Activated CD4-positive, alpha-beta memory T cell treated with anti-CD3 and anti-CD28 coated beads for 36 hours (primary cell): ENCODE data around the gene FRMD4A. TPM values are rescaled to one million over a fixed set of nuclear protein-coding genes. Genes with fewer than 3 reads are reported as not detected.

ENCODE experiments used
- CTCF ChIA-PET: fragments of 350-600 bp; sonication (Branson Sonifier 250); formaldehyde crosslinking; loops from one replicate; lab custom pipeline; 2021; ENCODE audit warnings: antibody characterized with exemption, inconsistent platforms; lab: Charles Lee
- POLR2A ChIA-PET: fragments of 350-600 bp; sonication (Branson Sonifier 250); formaldehyde crosslinking; loops from one replicate; lab custom pipeline; 2021; ENCODE audit warnings: antibody characterized with exemption; lab: Charles Lee
- DNase-seq: peaks from one replicate; pipeline ENCODE4 v3.0.0-alpha.2; 2020
- H3K27ac Mint-ChIP-seq: one replicate; pipeline ENCODE4 v1.8.0; 2021; ENCODE audit warnings: mixed read lengths
- H3K27me3 Mint-ChIP-seq: one replicate; pipeline ENCODE4 v1.8.0; 2021; ENCODE audit warnings: mixed read lengths
- H3K36me3 Mint-ChIP-seq: one replicate; pipeline ENCODE4 v1.8.0; 2021; ENCODE audit warnings: mixed read lengths
- H3K4me1 Mint-ChIP-seq: one replicate; pipeline ENCODE4 v1.8.0; 2021; ENCODE audit warnings: low read depth, mixed read lengths
- H3K4me3 Mint-ChIP-seq: one replicate; pipeline ENCODE4 v1.8.0; 2021; ENCODE audit warnings: mild to moderate bottlenecking, mixed read lengths
- H3K9me3 Mint-ChIP-seq: one replicate; pipeline ENCODE4 v1.8.0; 2021; ENCODE audit warnings: mixed read lengths
- intact Hi-C: fragments of 100-400 bp; cut with micrococcal nuclease; formaldehyde crosslinking; loops from one replicate; pipeline ENCODE4 v1.15.1; 2023
- total RNA-seq, 2 experiments: library from RNA; stranded (reverse); gene quantifications; one replicate each; pipeline ENCODE4 v1.2.3, GENCODE V29; 2021

The FRMD4A gene
- total RNA-seq, 2 experiments from 2014 or later = 0.31 to 1.7 TPM

DNA sequence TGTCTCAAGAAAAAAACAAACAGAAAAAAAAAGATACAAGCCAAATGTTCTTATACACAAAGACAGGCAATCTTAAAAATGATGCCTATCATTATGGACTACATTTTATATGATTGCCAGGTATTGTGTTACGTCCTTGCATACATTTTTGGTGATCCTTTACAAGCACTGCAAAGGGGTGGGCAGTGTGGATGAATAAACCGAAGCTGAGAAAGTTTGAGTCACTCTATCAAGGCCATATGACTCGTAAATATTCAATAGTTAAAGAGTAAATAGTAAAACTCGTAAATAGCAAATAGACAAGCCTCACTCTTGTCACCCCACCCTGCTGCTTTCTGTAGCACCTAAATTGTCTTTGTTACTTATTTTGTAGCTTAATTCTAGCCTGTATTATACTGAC lies 326.2 kb downstream of the FRMD4A start:
- CTCF ChIA-PET = no interaction called here
- POLR2A ChIA-PET = no interaction called here
- Mint-ChIP-seq H3K4me3 (no peak overlapping the region), H3K27me3 (no peaks in the 10 kb centered on the region), H3K4me1 (peaks cover 37% of the 10 kb centered on the region), H3K9me3 (no peaks in the 10 kb centered on the region), H3K27ac (no peak overlapping the region), H3K36me3 (no peaks in the 10 kb centered on the region)
- no peak for DNase-seq
- intact Hi-C loops = no loop called here

DNA sequence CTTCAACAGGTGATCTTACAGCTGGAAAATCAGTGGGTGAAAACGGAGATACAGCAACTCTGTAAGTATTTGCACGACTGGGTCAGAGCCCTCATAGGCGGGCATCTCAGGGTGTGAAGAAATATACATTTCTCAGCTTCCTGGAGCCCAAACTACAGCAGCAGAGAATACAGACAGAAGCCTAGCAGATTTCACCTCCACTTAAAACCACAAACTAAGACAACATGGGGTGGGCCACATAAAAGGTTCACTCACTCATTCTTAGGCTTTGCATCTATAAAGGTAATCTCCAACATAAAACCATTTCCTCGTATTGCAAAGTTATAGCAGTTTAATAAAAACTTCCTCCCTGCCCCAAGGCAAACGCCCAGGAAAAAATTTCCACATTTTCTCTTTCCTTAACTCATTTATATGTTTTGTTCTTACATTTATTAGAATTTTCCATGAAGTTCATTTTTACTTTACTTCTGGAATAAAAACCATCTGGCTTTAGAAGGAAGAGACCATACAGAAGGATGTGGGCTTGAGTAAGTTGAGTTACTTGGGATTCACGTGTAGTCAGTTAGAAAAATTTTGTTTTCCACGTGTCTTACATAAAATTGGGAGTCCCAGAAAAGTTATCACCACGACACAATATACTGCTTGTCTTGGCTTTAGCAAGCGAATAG lies 327.1 kb downstream of the FRMD4A start:
- H3K4me3 Mint-ChIP-seq = no peak overlapping the region
- peaks cover 33% of the 10 kb centered on the region for H3K4me1 Mint-ChIP-seq
- no peak for DNase-seq
- no peak overlapping the region for H3K27ac Mint-ChIP-seq
- H3K27me3 Mint-ChIP-seq = no peaks in the 10 kb centered on the region
- no peaks in the 10 kb centered on the region for H3K36me3 Mint-ChIP-seq
- intact Hi-C loops = no loop called here
- ChIA-PET POLR2A (no interaction called here), CTCF (no interaction called here)
- peaks cover 2% of the 10 kb centered on the region for H3K9me3 Mint-ChIP-seq

DNA sequence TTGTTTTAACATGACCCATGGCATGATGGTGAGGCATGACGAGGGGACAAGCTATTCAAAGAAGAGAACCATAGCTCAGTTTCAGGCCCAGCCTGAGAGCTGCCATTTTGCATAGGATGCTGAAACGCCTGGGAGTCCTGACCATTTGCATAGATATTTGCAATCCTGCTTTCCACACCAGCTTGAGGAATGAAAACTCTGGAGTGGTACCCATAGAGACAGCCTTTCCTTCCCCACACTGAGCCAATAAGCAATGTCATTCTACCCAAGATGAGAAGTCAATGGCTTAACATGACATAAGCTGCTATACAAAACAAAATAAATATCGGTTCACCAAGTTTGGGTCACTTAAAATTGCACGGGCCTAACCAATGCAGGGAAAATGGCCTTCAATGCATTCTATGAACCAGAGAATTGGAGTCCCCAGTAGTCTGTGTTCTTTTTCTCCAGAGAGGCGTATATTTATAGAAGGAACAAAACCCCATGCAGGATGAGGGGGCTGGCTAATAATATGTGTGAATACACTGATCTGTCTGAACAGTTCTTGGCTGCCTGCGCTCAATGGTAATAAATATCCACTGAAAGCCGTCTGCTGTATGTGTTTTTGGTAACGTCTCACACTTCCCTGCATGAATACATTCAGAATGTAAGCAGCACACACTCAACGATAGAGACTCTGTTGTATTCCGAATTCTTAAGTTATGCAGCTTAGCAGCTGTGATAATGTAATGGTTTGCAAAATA lies 329.3 kb downstream of the FRMD4A start:
- intact Hi-C loops = no loop called here
- ChIA-PET POLR2A (no interaction called here), CTCF (no interaction called here)
- Mint-ChIP-seq H3K27me3 (no peaks in the 10 kb centered on the region), H3K9me3 (peaks cover 5% of the 10 kb centered on the region), H3K36me3 (no peaks in the 10 kb centered on the region), H3K4me3 (no peak overlapping the region), H3K4me1 (peaks cover 19% of the 10 kb centered on the region), H3K27ac (no peak overlapping the region)
- DNase-seq = no peak

DNA sequence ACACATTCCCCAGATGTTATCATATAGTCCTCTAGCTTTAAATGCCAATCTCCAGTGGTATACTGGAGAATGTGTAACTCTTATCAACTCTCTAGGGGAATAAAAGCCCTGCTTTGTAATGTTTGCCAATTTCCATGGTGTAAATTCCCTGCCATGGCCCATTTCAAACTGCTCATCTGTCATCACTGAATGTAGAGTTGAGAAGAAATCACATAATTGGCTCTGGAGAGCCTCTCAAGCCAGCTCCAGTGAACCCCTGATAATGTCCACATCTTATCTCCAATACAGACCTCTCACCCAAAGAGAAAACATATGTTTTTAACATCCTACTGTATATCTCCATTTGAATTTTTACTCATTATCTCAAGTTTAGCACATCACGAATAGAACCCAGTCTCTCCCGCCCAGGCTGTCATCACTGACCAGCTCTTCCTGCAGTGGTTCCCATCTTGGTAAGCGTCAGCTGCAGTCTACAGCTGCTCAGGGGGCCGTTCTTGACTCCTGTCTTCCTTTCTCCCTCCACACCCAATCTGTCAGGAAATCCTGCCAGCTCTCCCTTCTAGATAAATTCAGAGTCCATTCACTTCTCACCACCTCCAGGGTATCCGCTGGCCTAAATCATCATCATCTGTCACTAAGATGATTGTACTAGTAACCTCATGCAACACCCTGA lies 332.4 kb downstream of the FRMD4A start:
- H3K4me3 Mint-ChIP-seq = no peak overlapping the region
- POLR2A ChIA-PET = no interaction called here
- H3K9me3 Mint-ChIP-seq = peaks cover 5% of the 10 kb centered on the region
- no peak overlapping the region for H3K27ac Mint-ChIP-seq
- intact Hi-C loops = no loop called here
- no peak for DNase-seq
- H3K4me1 Mint-ChIP-seq = peaks cover 19% of the 10 kb centered on the region
- CTCF ChIA-PET = no interaction called here
- no peaks in the 10 kb centered on the region for H3K27me3 Mint-ChIP-seq
- no peaks in the 10 kb centered on the region for H3K36me3 Mint-ChIP-seq

DNA sequence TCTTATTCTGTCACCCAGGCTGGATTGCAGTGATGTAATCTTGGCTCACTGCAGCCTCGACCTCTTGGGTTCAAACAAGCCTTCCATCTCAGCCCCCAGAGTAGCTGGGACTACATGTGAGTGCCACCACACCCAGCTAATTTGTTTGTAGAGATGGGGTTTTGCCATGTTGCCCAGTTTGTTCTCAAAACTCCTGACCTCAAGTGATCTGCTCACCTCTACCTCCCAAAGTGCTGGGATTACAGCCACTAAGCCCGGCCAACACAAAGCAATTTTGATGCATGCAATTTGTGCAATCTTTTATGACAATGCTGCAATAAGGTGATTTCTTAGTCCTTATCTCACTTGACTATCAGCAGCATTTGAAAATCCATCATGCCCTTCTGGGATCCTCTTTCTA lies 333.1 kb downstream of the FRMD4A start:
- ChIA-PET CTCF (no interaction called here), POLR2A (no interaction called here)
- Mint-ChIP-seq H3K27me3 (no peaks in the 10 kb centered on the region), H3K4me3 (no peak overlapping the region), H3K27ac (no peak overlapping the region), H3K9me3 (peaks cover 5% of the 10 kb centered on the region), H3K4me1 (peaks cover 16% of the 10 kb centered on the region), H3K36me3 (no peaks in the 10 kb centered on the region)
- intact Hi-C loops = no loop called here
- no peak for DNase-seq

DNA sequence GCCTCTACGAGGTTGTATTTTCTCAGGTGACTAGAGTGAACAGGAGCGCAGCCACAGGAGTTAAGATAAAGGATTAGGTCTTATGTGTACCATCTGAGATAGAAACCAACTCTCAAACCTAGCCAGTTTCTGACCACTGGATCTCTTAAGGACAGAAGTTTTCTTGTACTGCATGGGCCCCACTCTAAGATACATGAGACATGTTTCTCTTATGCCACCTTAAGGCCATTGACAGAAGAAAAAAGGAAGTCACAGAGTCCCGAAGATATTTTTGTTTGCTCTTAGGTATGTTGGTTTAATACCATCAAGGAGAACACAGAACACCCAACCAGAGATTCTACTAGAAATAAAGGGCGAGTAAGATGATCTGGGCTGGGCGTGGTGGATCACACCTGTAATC lies 335.8 kb downstream of the FRMD4A start:
- Mint-ChIP-seq H3K4me1 (peaks cover 13% of the 10 kb centered on the region), H3K9me3 (peaks cover 5% of the 10 kb centered on the region), H3K36me3 (no peaks in the 10 kb centered on the region), H3K4me3 (no peak overlapping the region), H3K27ac (no peak overlapping the region), H3K27me3 (no peaks in the 10 kb centered on the region)
- intact Hi-C loops = no loop called here
- DNase-seq = no peak
- CTCF ChIA-PET = no interaction called here
- POLR2A ChIA-PET = no interaction called here

DNA sequence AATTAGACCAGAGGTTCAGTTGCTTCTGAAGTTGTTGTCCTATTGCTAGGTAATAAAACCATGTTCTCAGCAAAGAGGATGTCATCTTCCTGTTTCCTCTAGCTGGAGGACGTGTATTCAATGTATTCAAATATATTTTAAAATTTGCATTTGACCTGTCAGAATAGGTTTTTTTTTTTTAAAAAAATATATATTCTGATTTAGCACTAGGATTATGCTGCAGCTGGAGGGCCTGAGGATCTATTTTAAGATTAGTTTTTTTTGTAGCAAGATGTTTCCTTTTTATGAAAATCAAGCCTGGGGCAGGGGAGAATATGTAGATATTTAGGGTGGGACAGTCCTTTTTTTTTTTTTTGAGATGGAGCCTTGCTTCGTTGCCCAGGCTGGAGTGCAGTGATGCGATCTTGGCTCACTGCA lies 337.0 kb downstream of the FRMD4A start:
- DNase-seq = no peak
- CTCF ChIA-PET = interaction anchor here (0.6 to 0.7 kb wide), 3 partner anchors 103 to 719 kb away, joined by 3 read pairs; no protein-coding TSS in a partner anchor
- POLR2A ChIA-PET = no interaction called here
- H3K27me3 Mint-ChIP-seq = no peaks in the 10 kb centered on the region
- no peak overlapping the region for H3K27ac Mint-ChIP-seq
- intact Hi-C loops = no loop called here
- no peak overlapping the region for H3K4me3 Mint-ChIP-seq
- H3K4me1 Mint-ChIP-seq = peaks cover 13% of the 10 kb centered on the region
- H3K9me3 Mint-ChIP-seq = peaks cover 3% of the 10 kb centered on the region
- H3K36me3 Mint-ChIP-seq = no peaks in the 10 kb centered on the region

DNA sequence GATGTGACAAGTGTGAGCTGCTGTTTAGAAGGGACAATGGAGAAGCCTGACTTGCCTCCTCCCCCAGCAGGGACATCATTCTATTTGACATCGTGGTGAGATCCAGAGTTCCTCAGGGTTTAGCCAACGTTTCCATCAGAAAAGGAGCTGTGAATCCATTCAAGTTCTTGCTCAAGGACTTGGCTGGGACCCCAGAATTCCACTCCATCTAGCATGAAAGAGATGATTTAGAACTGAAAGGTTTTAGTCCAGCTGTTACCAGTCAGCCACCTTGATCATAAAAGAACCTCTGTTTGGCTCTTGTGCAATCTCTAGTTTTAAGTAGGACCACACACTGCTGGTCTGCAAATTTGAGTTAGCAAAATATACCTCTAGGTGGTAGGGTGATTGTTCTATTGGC lies 337.6 kb downstream of the FRMD4A start:
- intact Hi-C loops = no loop called here
- Mint-ChIP-seq H3K9me3 (no peaks in the 10 kb centered on the region), H3K4me3 (no peak overlapping the region), H3K27ac (no peak overlapping the region), H3K27me3 (no peaks in the 10 kb centered on the region), H3K36me3 (no peaks in the 10 kb centered on the region), H3K4me1 (peaks cover 13% of the 10 kb centered on the region)
- POLR2A ChIA-PET = no interaction called here
- CTCF ChIA-PET = interaction anchor here (0.6 to 0.7 kb wide), 2 partner anchors 103 to 719 kb away, joined by 3 read pairs; no protein-coding TSS in a partner anchor
- no peak for DNase-seq

DNA sequence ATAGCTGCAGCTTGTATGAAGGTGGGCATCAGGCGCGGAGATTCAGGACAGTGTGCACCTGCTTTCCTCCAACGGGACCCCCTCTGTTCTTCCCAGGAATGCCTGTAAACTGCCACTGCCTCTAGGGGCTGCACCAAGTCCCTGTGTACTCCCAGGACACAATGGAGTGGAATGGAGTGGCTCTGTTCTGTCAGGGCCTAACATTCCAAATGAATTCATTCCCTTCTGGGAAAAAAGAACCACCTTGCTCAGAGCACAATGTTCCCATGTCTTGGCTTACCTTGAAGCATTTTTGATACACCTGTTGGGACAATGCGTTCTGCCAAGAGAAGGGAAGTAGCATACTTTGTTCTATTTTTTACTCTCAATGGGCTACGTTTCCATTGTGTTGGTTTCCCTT lies 339.4 kb downstream of the FRMD4A start:
- Mint-ChIP-seq H3K4me1 (peaks cover 21% of the 10 kb centered on the region), H3K27me3 (no peaks in the 10 kb centered on the region), H3K9me3 (no peaks in the 10 kb centered on the region), H3K4me3 (no peak overlapping the region), H3K27ac (no peak overlapping the region), H3K36me3 (no peaks in the 10 kb centered on the region)
- ChIA-PET CTCF (no interaction called here), POLR2A (no interaction called here)
- intact Hi-C loops = no loop called here
- DNase-seq = no peak

DNA sequence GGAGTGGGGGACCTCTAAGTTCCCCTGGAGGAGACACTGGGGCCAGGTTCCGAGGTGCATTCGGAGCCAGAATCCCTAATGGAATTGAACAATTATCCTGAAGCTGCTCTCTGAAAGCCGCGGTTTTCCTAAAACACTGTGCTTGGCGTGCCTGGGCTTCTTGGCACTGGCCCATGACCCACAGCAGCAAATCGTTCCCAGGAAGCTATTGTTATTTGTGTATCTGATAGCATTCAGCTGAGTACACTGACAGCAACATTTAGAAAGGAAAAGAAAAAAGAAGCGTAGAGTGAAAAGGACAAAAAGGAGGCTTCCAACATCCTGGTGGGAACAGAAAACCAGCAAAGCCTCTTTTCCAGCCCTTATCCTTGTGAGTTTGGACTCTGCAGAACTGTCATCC lies 339.8 kb downstream of the FRMD4A start:
- intact Hi-C loops = no loop called here
- Mint-ChIP-seq H3K27me3 (no peaks in the 10 kb centered on the region), H3K9me3 (no peaks in the 10 kb centered on the region), H3K4me1 (peaks cover 21% of the 10 kb centered on the region), H3K4me3 (no peak overlapping the region), H3K27ac (no peak overlapping the region), H3K36me3 (no peaks in the 10 kb centered on the region)
- CTCF ChIA-PET = no interaction called here
- DNase-seq = no peak
- POLR2A ChIA-PET = no interaction called here

DNA sequence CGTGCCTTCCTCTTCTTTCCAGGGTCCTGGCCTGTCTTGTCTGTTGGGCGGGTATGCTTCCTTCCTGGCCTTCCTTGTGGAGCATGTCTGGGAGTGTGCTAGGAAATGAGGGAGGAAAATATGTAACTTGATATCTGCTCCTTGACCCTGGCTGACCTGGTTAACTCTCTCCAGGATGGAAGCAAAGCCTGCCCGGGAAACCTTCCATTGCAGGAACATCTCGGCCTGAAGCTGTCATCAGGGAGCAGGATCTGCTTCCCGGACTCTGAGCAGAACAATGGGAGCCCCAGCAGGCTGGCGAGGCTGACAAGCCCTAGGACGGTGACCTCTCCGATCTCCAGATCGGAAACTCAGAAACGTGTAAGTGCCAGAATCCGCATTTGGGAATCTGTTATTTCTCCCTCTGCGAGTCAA lies 340.3 kb downstream of the FRMD4A start:
- ChIA-PET POLR2A (no interaction called here), CTCF (no interaction called here)
- no peaks in the 10 kb centered on the region for H3K9me3 Mint-ChIP-seq
- H3K27ac Mint-ChIP-seq = no peak overlapping the region
- H3K27me3 Mint-ChIP-seq = no peaks in the 10 kb centered on the region
- H3K4me3 Mint-ChIP-seq = no peak overlapping the region
- intact Hi-C loops = no loop called here
- no peak for DNase-seq
- no peaks in the 10 kb centered on the region for H3K36me3 Mint-ChIP-seq
- peaks cover 21% of the 10 kb centered on the region for H3K4me1 Mint-ChIP-seq

DNA sequence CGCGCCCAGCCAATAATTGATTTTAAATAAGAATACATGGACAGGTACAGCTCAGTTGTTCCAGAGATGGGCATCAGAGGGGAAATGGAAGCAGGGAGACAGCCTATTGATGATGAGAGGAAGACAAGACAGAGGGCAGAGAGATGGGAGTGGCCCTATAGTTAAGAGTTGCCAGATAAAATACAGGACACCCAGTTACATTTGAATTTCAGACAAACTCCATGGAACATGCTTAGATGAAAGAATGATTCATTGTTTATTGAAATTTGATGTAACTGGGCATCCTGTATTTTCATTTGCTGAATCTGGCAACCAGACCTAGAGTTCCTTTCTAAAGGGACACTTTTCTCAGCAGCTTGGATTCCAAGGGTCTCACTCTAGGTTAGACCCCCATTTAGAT lies 341.1 kb downstream of the FRMD4A start:
- no peak overlapping the region for H3K4me3 Mint-ChIP-seq
- CTCF ChIA-PET = no interaction called here
- peaks cover 19% of the 10 kb centered on the region for H3K4me1 Mint-ChIP-seq
- H3K9me3 Mint-ChIP-seq = no peaks in the 10 kb centered on the region
- POLR2A ChIA-PET = no interaction called here
- H3K36me3 Mint-ChIP-seq = no peaks in the 10 kb centered on the region
- H3K27me3 Mint-ChIP-seq = no peaks in the 10 kb centered on the region
- intact Hi-C loops = no loop called here
- H3K27ac Mint-ChIP-seq = no peak overlapping the region
- no peak for DNase-seq
